CD4-positive, alpha-beta T cell (primary cell): ENCODE measurements around the gene SPP2. TPM values are rescaled to one million over a fixed set of nuclear protein-coding genes. Genes with fewer than 3 reads are reported as not detected.

Experiments used
- ATAC-seq: fragments of 200-7000 bp; cut with Tn5 transposase; one replicate; pipeline ENCODE4 v1.10.0; 2022; ENCODE audit warnings: mild to moderate bottlenecking; ENCODE audit not compliant: poor library complexity
- CTCF ChIA-PET: fragments of 350-600 bp; sonication (Branson Sonifier 250); formaldehyde crosslinking; loops from one replicate; lab custom pipeline; 2021; ENCODE audit warnings: antibody characterized with exemption, inconsistent platforms; lab: Charles Lee
- POLR2A ChIA-PET: fragments of 350-600 bp; sonication (Branson Sonifier 250); formaldehyde crosslinking; loops from one replicate; lab custom pipeline; 2021; ENCODE audit warnings: antibody characterized with exemption, inconsistent platforms; lab: Charles Lee
- DNase-seq, 14 experiments: peaks; one replicate each; pipeline ENCODE4 v3.0.0-alpha.2; 2013 to 2020; ENCODE audit warnings: mixed read lengths in 2 of 14
- H3K27ac ChIP-seq, 2 donors: one replicate each; pipeline versions ENCODE4 v1.5.1 to v1.7.0; 2013; ENCODE audit warnings: low read length in 2 of 2, low read depth in 1 of 2, mild to moderate bottlenecking in 1 of 2
- H3K27me3 ChIP-seq, 2 experiments: 1 replicate in 1 of 2; 2 replicates in 1 of 2; pipeline versions ENCODE4 v1.6.1 to v1.7.0; 2013; ENCODE audit warnings: low read length in 2 of 2, control low read depth in 1 of 2, mild to moderate bottlenecking in 1 of 2, moderate library complexity in 1 of 2; ENCODE audit not compliant: insufficient read depth in 2 of 2, control insufficient read depth in 1 of 2
- H3K36me3 ChIP-seq: one replicate; pipeline ENCODE4 v1.6.1; 2013; ENCODE audit warnings: low read length, control low read depth; ENCODE audit not compliant: insufficient read depth
- H3K4me1 ChIP-seq: one replicate; pipeline ENCODE4 v1.6.1; 2013; ENCODE audit warnings: low read length, control low read depth; ENCODE audit not compliant: insufficient read depth
- H3K4me3 ChIP-seq: one replicate; pipeline ENCODE4 v1.5.1; 2013; ENCODE audit warnings: mild to moderate bottlenecking, low read length, moderate library complexity
- H3K9me3 ChIP-seq, 2 experiments: 1 replicate in 1 of 2; 2 replicates in 1 of 2; pipeline versions ENCODE4 v1.6.1 to v1.7.0; 2013; ENCODE audit warnings: low read length in 2 of 2, mild to moderate bottlenecking in 2 of 2, control low read depth in 1 of 2, moderate library complexity in 1 of 2; ENCODE audit not compliant: control insufficient read depth in 1 of 2, insufficient read depth in 1 of 2
- H3K27ac Mint-ChIP-seq: one replicate; pipeline ENCODE4 v1.8.0; 2020; ENCODE audit warnings: mixed read lengths
- H3K27me3 Mint-ChIP-seq: one replicate; pipeline ENCODE4 v1.8.0; 2021; ENCODE audit warnings: mixed read lengths
- H3K36me3 Mint-ChIP-seq: one replicate; pipeline ENCODE4 v1.8.0; 2021; ENCODE audit warnings: low read depth, mixed read lengths
- H3K4me1 Mint-ChIP-seq: one replicate; pipeline ENCODE4 v1.8.0; 2021; ENCODE audit warnings: low read depth, mixed read lengths
- H3K4me3 Mint-ChIP-seq: one replicate; pipeline ENCODE4 v1.8.0; 2020; ENCODE audit warnings: mild to moderate bottlenecking, mixed read lengths
- H3K9me3 Mint-ChIP-seq: one replicate; pipeline ENCODE4 v1.8.0; 2020; ENCODE audit warnings: mixed read lengths
- intact Hi-C, 2 experiments: fragments of 100-400 bp; cut with DNase I in 1 of 2; cut with micrococcal nuclease in 1 of 2; formaldehyde crosslinking; loops; one replicate each; pipeline versions ENCODE4 v1.15.1 to v1.9.0; 2023 to 2025; cut with DNase I, micrococcal nuclease
- total RNA-seq, 174 experiments: library from RNA in 2 of 174; stranded (reverse) in 2 of 174; gene quantifications; one replicate each; pipeline ENCODE4 v1.2.3 and lab custom pipeline; 2021 to 2026
- TF ChIP-seq, protein P1 (sequence below): fragments of 200-600 bp; IDR thresholded peaks from one replicate; pipeline ENCODE4 v1.8.0; 2022; ENCODE audit warnings: antibody characterized with exemption, mild to moderate bottlenecking

The SPP2 gene
- total RNA-seq, 2 experiments from 2014 or later = not detected

DNA sequence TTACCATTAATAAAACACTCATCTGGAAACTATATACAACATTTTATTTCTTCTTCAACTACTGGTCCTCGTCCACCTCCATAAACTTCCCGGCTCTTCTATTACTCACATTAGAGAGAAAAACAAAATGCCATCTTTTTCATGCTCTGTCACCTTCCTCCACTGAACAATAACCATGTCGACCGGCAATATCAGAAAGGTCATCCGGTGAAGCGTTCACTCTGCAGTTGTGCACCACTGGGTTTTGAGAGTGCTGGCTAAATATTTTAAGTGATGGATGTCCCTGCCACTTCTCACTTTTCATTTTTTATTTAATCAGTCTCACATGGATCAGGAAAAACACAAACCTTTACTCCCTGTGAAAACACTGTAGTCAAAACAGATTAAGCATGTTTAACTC lies 48.2 kb downstream of the SPP2 start:
- Histone ChIP-seq H3K9me3 (peaks cover 0 to 7% of the 10 kb centered on the region in 2 experiments), H3K4me3 (no peak overlapping the region), H3K4me1 (peaks cover 32% of the 10 kb centered on the region), H3K27me3 (no peaks in the 10 kb centered on the region), H3K36me3 (no peaks in the 10 kb centered on the region), H3K27ac (no peak overlapping the region)
- no peak for ATAC-seq
- TF ChIP-seq, protein P1, sequence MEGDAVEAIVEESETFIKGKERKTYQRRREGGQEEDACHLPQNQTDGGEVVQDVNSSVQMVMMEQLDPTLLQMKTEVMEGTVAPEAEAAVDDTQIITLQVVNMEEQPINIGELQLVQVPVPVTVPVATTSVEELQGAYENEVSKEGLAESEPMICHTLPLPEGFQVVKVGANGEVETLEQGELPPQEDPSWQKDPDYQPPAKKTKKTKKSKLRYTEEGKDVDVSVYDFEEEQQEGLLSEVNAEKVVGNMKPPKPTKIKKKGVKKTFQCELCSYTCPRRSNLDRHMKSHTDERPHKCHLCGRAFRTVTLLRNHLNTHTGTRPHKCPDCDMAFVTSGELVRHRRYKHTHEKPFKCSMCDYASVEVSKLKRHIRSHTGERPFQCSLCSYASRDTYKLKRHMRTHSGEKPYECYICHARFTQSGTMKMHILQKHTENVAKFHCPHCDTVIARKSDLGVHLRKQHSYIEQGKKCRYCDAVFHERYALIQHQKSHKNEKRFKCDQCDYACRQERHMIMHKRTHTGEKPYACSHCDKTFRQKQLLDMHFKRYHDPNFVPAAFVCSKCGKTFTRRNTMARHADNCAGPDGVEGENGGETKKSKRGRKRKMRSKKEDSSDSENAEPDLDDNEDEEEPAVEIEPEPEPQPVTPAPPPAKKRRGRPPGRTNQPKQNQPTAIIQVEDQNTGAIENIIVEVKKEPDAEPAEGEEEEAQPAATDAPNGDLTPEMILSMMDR = no peak
- POLR2A ChIA-PET = no interaction called here
- CTCF ChIA-PET = no interaction called here
- Mint-ChIP-seq H3K27ac (no peak overlapping the region), H3K4me3 (no peak overlapping the region), H3K4me1 (peaks cover 50% of the 10 kb centered on the region), H3K9me3 (peaks cover 2% of the 10 kb centered on the region), H3K27me3 (no peaks in the 10 kb centered on the region), H3K36me3 (no peaks in the 10 kb centered on the region)
- no peak for DNase-seq
- intact Hi-C loops = no loop called here

DNA sequence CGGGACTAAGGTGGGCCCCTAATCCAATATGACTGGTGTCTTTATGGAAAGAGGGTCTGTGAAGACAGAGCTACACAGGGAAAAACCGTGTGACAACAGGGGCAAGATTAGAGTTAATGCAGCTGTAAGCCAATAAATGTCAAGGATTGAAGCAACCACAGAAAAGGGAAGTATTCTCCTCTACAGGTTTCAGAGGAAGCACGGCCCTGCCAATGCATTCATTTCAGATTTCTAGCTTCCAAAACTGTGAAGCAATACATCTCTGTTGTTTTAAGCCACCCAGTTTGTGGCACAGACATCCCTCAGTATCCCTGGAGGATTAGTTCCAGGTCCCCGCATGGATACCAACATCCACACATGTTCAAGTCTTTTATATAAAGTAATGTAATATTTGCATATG lies 48.8 kb downstream of the SPP2 start:
- no peaks in the 10 kb centered on the region for H3K27me3 ChIP-seq
- POLR2A ChIA-PET = no interaction called here
- DNase-seq = peak in 1 of 14 experiments; percentile 5
- no peaks in the 10 kb centered on the region for H3K36me3 Mint-ChIP-seq
- no peak for ATAC-seq
- TF ChIP-seq, protein P1 = no peak
- peak overlapping the region; percentile 7 for H3K27ac Mint-ChIP-seq
- no peak overlapping the region for H3K4me3 Mint-ChIP-seq
- H3K9me3 ChIP-seq = peaks cover 0 to 7% of the 10 kb centered on the region in 2 experiments
- H3K36me3 ChIP-seq = no peaks in the 10 kb centered on the region
- peaks cover 2% of the 10 kb centered on the region for H3K9me3 Mint-ChIP-seq
- CTCF ChIA-PET = no interaction called here
- H3K4me1 Mint-ChIP-seq = peaks cover 50% of the 10 kb centered on the region
- intact Hi-C loops = no loop called here
- peaks cover 32% of the 10 kb centered on the region for H3K4me1 ChIP-seq
- H3K27ac ChIP-seq = no peak overlapping the region
- H3K27me3 Mint-ChIP-seq = no peaks in the 10 kb centered on the region
- H3K4me3 ChIP-seq = no peak overlapping the region

DNA sequence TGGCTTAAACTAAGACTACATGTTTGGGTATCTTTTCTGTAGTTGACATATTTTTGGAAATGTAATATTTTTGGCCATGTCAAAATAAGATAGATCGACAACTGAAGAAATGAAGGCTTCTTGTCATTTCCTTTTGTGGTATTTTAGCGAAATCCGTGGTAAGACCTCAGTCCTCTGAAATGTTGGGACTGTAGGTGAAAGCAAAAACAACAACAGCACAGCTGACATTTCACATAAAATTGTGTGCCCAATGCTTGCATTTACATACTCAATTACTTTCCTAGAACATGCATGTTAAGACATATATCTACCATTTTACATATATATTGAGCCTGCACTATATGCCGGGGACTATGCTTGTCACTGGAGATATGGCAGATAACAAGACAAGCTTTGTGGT lies 50.2 kb downstream of the SPP2 start:
- CTCF ChIA-PET = no interaction called here
- POLR2A ChIA-PET = interaction anchor here (0.9 to 1.6 kb wide), 3 partner anchors 76 to 396 kb away, joined by 3 to 5 read pairs (median 4); partner anchors contain the start of gene ARL4C
- H3K4me1 Mint-ChIP-seq = peaks cover 50% of the 10 kb centered on the region
- TF ChIP-seq, protein P1 = no peak
- H3K27me3 Mint-ChIP-seq = no peaks in the 10 kb centered on the region
- peak overlapping the region; percentile 14 for H3K27ac Mint-ChIP-seq
- H3K9me3 Mint-ChIP-seq = peaks cover 2% of the 10 kb centered on the region
- no peaks in the 10 kb centered on the region for H3K36me3 Mint-ChIP-seq
- Histone ChIP-seq H3K4me3 (no peak overlapping the region), H3K27ac (no peak overlapping the region), H3K9me3 (peaks cover 0 to 7% of the 10 kb centered on the region in 2 experiments), H3K27me3 (no peaks in the 10 kb centered on the region), H3K36me3 (no peaks in the 10 kb centered on the region), H3K4me1 (peaks cover 32% of the 10 kb centered on the region)
- H3K4me3 Mint-ChIP-seq = peak overlapping the region; percentile 2
- intact Hi-C loops = loop anchor here (5.0 to 10.0 kb wide), 2 partner anchors 106 to 123 kb away; no protein-coding TSS in a partner anchor
- peak; percentile 43 for ATAC-seq
- DNase-seq = peak in 3 of 14 experiments; percentile 43 to 83 (median 53)
